HepG2 (cell line): ENCODE results near the gene ELAPOR1. TPM values are rescaled to one million over a fixed set of nuclear protein-coding genes. Genes with fewer than 3 reads are reported as not detected.

Source experiments
- ATAC-seq: fragments of 200-7000 bp; cut with Tn5 transposase; 3 replicates; pipeline ENCODE4 v1.9.1; 2020; ENCODE audit warnings: mild to moderate bottlenecking, moderate library complexity
- BruUV-seq: library from RNA; stranded (reverse); fragments of 400-500 nt; replicated peaks from 2 replicates; lab custom pipeline; 2021; lab: Mats Ljungman, UMichigan
- CTCF ChIA-PET: fragments of 300-600 bp; formaldehyde crosslinking; extraction: SDS; loops from one replicate; lab custom pipeline; 2021; ENCODE audit warnings: low total read pairs, inconsistent platforms, low intra/inter-chr PET ratio; lab: Yijun Ruan, JAX
- POLR2A ChIA-PET: fragments of 350-600 bp; sonication (Branson Sonifier 250); formaldehyde crosslinking; loops from one replicate; lab custom pipeline; 2020; ENCODE audit warnings: antibody characterized with exemption, inconsistent platforms; lab: Yijun Ruan, JAX
- DNase-seq: peaks from one replicate; pipeline ENCODE4 v3.0.0-alpha.2; 2015; ENCODE audit warnings: low spot score
- FAIRE-seq: peaks from 3 replicates; lab custom pipeline; 2011; peaks lifted over from hg19 to GRCh38; lab: Jason Lieb, UNC
- H2AFZ ChIP-seq: one replicate; pipeline ENCODE4 v1.6.1; 2011; ENCODE audit warnings: low read length, inconsistent platforms
- H3K27ac ChIP-seq: fragments of 300-600 bp; 3 replicates; pipeline ENCODE4 v1.8.0; 2011; ENCODE audit warnings: mixed run types, mild to moderate bottlenecking, mixed read lengths, low read length, inconsistent platforms; ENCODE audit not compliant: insufficient read depth; ENCODE audit errors: extremely low read length
- H3K27me3 ChIP-seq, 2 experiments: fragments of 200-600 bp in 1 of 2; 2 replicates in 1 of 2; 3 replicates in 1 of 2; pipeline versions ENCODE4 v1.6.0 to v1.8.0; 2011; ENCODE audit warnings: low read length in 2 of 2, mild to moderate bottlenecking in 2 of 2, moderate library complexity in 2 of 2, inconsistent platforms in 1 of 2; ENCODE audit not compliant: insufficient read depth in 2 of 2, control insufficient read depth in 1 of 2
- H3K36me3 ChIP-seq, 2 experiments: fragments of 200-600 bp in 1 of 2; replicated peaks in 1 of 2; 2 replicates in 1 of 2; 3 replicates in 1 of 2; pipeline versions ENCODE4 v1.5.1 to v1.8.0; 2011; ENCODE audit warnings: low read length in 2 of 2, inconsistent platforms in 1 of 2; ENCODE audit not compliant: insufficient read depth in 2 of 2, control insufficient read depth in 1 of 2
- H3K4me1 ChIP-seq: 2 replicates; pipeline ENCODE4 v1.5.1; 2012; ENCODE audit warnings: low read length, inconsistent platforms; ENCODE audit not compliant: insufficient read depth
- H3K4me2 ChIP-seq: 2 replicates; pipeline ENCODE4 v1.6.0; 2011; ENCODE audit warnings: low read depth, low read length, inconsistent platforms
- H3K4me3 ChIP-seq, 3 experiments: fragments of 200-600 bp in 1 of 3; sonication (generic), shearing (Covaris generic) in 1 of 3; replicated peaks in 1 of 3; 2 replicates each; pipeline ENCODE4 v1.5.1; 2011 to 2016; ENCODE audit warnings: low read length in 3 of 3, inconsistent platforms in 2 of 3, low read depth in 2 of 3, mild to moderate bottlenecking in 2 of 3, control low read depth in 1 of 3, mixed read lengths in 1 of 3; ENCODE audit not compliant: insufficient read depth in 1 of 3
- H3K79me2 ChIP-seq: one replicate; pipeline ENCODE4 v1.6.1; 2011; ENCODE audit warnings: low read length, inconsistent platforms; ENCODE audit not compliant: insufficient read depth
- H3K9ac ChIP-seq: 2 replicates; pipeline ENCODE4 v1.6.0; 2011; ENCODE audit warnings: mild to moderate bottlenecking, low read depth, low read length, inconsistent platforms; ENCODE audit not compliant: insufficient read depth
- H3K9me3 ChIP-seq: 2 replicates; pipeline ENCODE4 v1.5.1; 2012; ENCODE audit warnings: mild to moderate bottlenecking, low read length
- H4K20me1 ChIP-seq: 2 replicates; pipeline ENCODE4 v1.6.0; 2011; ENCODE audit warnings: inconsistent platforms, mild to moderate bottlenecking, low read length, moderate library complexity; ENCODE audit not compliant: insufficient read depth
- GPN1 ChIP-seq: sonication (generic); formaldehyde crosslinking; IDR thresholded peaks from 2 replicates; pipeline ENCODE4 v1.5.1; 2020; ENCODE audit warnings: missing genetic modification reagents, borderline replicate concordance
- HNRNPH1 ChIP-seq: fragments of 200-400 bp; formaldehyde crosslinking; optimal IDR thresholded peaks from 2 replicates; pipeline ENCODE3; 2017; ENCODE audit warnings: mild to moderate bottlenecking, low read depth, low read length
- MAF1 ChIP-seq: sonication (generic); formaldehyde crosslinking; IDR thresholded peaks from 2 replicates; pipeline ENCODE4 v1.5.0; 2020; ENCODE audit warnings: missing genetic modification reagents, borderline replicate concordance
- NFE2L1 ChIP-seq: sonication (generic); formaldehyde crosslinking; IDR thresholded peaks from 2 replicates; pipeline ENCODE4 v1.4.0; 2020; ENCODE audit warnings: missing genetic modification reagents, mild to moderate bottlenecking, borderline replicate concordance
- NFYB ChIP-seq: sonication (generic); formaldehyde crosslinking; IDR thresholded peaks from 2 replicates; pipeline ENCODE4 v1.4.0; 2020; ENCODE audit warnings: missing genetic modification reagents
- NPAS2 ChIP-seq: sonication (generic); formaldehyde crosslinking; IDR thresholded peaks from 2 replicates; pipeline ENCODE4 v1.8.0; 2022; ENCODE audit warnings: mild to moderate bottlenecking, missing genetic modification reagents, borderline replicate concordance
- POLR2AphosphoS5 ChIP-seq: IDR thresholded peaks from 2 replicates; pipeline ENCODE4 v1.6.1; 2012; ENCODE audit warnings: low read depth, low read length
- ZNF605 ChIP-seq: sonication (generic); formaldehyde crosslinking; IDR thresholded peaks from 2 replicates; pipeline ENCODE4 v1.8.0; 2022; ENCODE audit warnings: mild to moderate bottlenecking, missing genetic modification reagents
- ZNF772 ChIP-seq: sonication (generic); formaldehyde crosslinking; IDR thresholded peaks from 2 replicates; pipeline ENCODE4 v1.5.0; 2020; ENCODE audit warnings: mild to moderate bottlenecking, missing genetic modification reagents
- ZSCAN9 ChIP-seq: IDR thresholded peaks from 2 replicates; pipeline ENCODE4 v1.6.1; 2016; ENCODE audit warnings: borderline replicate concordance
- WGBS: methylation state at CpG from one replicate; pipeline ENCODE4 v1.1.6; 2017; ENCODE audit warnings: low lambda C conversion rate; 5-methylcytosine and 5-hydroxymethylcytosine counted together
- in situ Hi-C: cut with HindIII; loops from 2 replicates; pipeline ENCODE4 v1.10.0; 2017; ENCODE audit warnings: low pct_unique_long_range_greater_than_20kb; ENCODE audit not compliant: extremely low pct_ligation_motif_present
- intact Hi-C: fragments of 100-400 bp; cut with micrococcal nuclease; formaldehyde crosslinking; loops from one replicate; pipeline ENCODE4 v1.10.0; 2022; ENCODE audit not compliant: unreplicated experiment
- polyA plus RNA-seq, 8 experiments: library from polyadenylated mRNA; depleted of rRNA in 3 of 8; stranded (reverse) in 7 of 8; unstranded in 1 of 8; fragments of >200 nt; fragmentation: Illumina TruSeq in 4 of 8; extraction: Trizol in 4 of 8; gene quantifications; 2 replicates each; pipeline versions ENCODE4 v1.2.1 to v1.2.3, GENCODE V29; 2011 to 2016; ENCODE audit warnings: low read depth in 4 of 8, missing spikeins in 1 of 8, mixed read lengths in 1 of 8; ENCODE audit not compliant: insufficient read depth in 1 of 8
- total RNA-seq, 5 experiments: library from RNA; depleted of rRNA; stranded (reverse); fragments of >200 nt; fragmentation: Illumina TruSeq; extraction: Trizol; gene quantifications; 2 replicates each; pipeline ENCODE4 v1.2.3, GENCODE V29; 2016; ENCODE audit warnings: low read depth in 1 of 5
- TF ChIP-seq, protein P1 (sequence below): sonication (generic); formaldehyde crosslinking; IDR thresholded peaks from 2 replicates; pipeline ENCODE4 v1.4.0; 2020; ENCODE audit warnings: mild to moderate bottlenecking, missing genetic modification reagents, borderline replicate concordance
- TF ChIP-seq, protein P2 (sequence below): sonication (generic); formaldehyde crosslinking; IDR thresholded peaks from 2 replicates; pipeline ENCODE4 v1.5.1; 2020; ENCODE audit warnings: mild to moderate bottlenecking, moderate library complexity, missing genetic modification reagents
- TF ChIP-seq, protein P3 (sequence below): sonication (generic); formaldehyde crosslinking; IDR thresholded peaks from 2 replicates; pipeline ENCODE4 v1.8.1; 2022; ENCODE audit warnings: low read depth, mild to moderate bottlenecking, missing genetic modification reagents
- TF ChIP-seq, protein P4 (sequence below): sonication (generic); formaldehyde crosslinking; IDR thresholded peaks from 2 replicates; pipeline ENCODE4 v1.5.0; 2020; ENCODE audit warnings: mild to moderate bottlenecking, missing genetic modification reagents, moderate library complexity

The ELAPOR1 gene
- total and polyA plus RNA-seq, 2 of the 13 experiments (the other 11 are each of a cell fraction or from before 2014, with no cell fraction given) = 0.13 to 0.20 TPM

DNA sequence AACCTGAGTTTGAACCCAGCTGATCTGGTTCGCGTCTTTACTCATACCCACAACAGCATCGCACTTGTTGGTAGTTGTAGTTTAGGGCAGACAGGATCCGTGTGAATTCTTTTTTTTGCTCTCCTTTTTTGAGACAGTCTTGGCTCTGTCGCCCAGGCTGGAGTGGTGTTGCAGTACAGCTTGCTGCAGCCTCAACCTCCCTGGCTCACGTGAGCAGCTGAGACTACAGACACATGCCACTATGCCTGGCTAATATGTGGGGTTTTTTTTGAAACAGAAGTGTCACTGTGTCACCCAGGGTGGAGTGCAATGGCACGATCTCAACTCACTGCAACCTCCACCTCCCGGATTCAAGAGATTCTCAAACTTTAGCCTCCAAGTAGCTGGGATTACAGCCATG lies 46.0 kb upstream of the ELAPOR1 start:
- Histone ChIP-seq H3K4me3 (no peak overlapping the region), H3K27ac (no peak overlapping the region), H3K79me2 (peaks cover under 1% of the 10 kb centered on the region), H3K4me2 (no peak overlapping the region), H3K27me3 (no peaks in the 10 kb centered on the region), H2AFZ (no peak overlapping the region), H4K20me1 (no peaks in the 10 kb centered on the region), H3K4me1 (no peaks in the 10 kb centered on the region), H3K9me3 (no peaks in the 10 kb centered on the region), H3K9ac (no peak overlapping the region), H3K36me3 (peaks cover 3 to 18% of the 10 kb centered on the region in 2 experiments; a peak in 4 of 5 replicates)
- no peak for FAIRE-seq
- TF ChIP-seq, protein P1, sequence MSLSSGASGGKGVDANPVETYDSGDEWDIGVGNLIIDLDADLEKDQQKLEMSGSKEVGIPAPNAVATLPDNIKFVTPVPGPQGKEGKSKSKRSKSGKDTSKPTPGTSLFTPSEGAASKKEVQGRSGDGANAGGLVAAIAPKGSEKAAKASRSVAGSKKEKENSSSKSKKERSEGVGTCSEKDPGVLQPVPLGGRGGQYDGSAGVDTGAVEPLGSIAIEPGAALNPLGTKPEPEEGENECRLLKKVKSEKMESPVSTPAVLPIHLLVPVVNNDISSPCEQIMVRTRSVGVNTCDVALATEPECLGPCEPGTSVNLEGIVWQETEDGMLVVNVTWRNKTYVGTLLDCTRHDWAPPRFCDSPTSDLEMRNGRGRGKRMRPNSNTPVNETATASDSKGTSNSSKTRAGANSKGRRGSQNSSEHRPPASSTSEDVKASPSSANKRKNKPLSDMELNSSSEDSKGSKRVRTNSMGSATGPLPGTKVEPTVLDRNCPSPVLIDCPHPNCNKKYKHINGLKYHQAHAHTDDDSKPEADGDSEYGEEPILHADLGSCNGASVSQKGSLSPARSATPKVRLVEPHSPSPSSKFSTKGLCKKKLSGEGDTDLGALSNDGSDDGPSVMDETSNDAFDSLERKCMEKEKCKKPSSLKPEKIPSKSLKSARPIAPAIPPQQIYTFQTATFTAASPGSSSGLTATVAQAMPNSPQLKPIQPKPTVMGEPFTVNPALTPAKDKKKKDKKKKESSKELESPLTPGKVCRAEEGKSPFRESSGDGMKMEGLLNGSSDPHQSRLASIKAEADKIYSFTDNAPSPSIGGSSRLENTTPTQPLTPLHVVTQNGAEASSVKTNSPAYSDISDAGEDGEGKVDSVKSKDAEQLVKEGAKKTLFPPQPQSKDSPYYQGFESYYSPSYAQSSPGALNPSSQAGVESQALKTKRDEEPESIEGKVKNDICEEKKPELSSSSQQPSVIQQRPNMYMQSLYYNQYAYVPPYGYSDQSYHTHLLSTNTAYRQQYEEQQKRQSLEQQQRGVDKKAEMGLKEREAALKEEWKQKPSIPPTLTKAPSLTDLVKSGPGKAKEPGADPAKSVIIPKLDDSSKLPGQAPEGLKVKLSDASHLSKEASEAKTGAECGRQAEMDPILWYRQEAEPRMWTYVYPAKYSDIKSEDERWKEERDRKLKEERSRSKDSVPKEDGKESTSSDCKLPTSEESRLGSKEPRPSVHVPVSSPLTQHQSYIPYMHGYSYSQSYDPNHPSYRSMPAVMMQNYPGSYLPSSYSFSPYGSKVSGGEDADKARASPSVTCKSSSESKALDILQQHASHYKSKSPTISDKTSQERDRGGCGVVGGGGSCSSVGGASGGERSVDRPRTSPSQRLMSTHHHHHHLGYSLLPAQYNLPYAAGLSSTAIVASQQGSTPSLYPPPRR (CRISPR knock-in tag) = no peak
- TF ChIP-seq NFYB (CRISPR knock-in tag) (no peak), HNRNPH1 (no peak), NPAS2 (CRISPR knock-in tag) (no peak), ZNF605 (no peak), MAF1 (CRISPR knock-in tag) (no peak), POLR2AphosphoS5 (no peak), ZSCAN9 (no peak), NFE2L1 (CRISPR knock-in tag) (no peak), ZNF772 (CRISPR knock-in tag) (no peak), GPN1 (no peak)
- TF ChIP-seq, protein P2, sequence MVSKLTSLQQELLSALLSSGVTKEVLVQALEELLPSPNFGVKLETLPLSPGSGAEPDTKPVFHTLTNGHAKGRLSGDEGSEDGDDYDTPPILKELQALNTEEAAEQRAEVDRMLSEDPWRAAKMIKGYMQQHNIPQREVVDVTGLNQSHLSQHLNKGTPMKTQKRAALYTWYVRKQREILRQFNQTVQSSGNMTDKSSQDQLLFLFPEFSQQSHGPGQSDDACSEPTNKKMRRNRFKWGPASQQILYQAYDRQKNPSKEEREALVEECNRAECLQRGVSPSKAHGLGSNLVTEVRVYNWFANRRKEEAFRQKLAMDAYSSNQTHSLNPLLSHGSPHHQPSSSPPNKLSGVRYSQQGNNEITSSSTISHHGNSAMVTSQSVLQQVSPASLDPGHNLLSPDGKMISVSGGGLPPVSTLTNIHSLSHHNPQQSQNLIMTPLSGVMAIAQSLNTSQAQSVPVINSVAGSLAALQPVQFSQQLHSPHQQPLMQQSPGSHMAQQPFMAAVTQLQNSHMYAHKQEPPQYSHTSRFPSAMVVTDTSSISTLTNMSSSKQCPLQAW (CRISPR knock-in tag) = no peak
- TF ChIP-seq, protein P3, sequence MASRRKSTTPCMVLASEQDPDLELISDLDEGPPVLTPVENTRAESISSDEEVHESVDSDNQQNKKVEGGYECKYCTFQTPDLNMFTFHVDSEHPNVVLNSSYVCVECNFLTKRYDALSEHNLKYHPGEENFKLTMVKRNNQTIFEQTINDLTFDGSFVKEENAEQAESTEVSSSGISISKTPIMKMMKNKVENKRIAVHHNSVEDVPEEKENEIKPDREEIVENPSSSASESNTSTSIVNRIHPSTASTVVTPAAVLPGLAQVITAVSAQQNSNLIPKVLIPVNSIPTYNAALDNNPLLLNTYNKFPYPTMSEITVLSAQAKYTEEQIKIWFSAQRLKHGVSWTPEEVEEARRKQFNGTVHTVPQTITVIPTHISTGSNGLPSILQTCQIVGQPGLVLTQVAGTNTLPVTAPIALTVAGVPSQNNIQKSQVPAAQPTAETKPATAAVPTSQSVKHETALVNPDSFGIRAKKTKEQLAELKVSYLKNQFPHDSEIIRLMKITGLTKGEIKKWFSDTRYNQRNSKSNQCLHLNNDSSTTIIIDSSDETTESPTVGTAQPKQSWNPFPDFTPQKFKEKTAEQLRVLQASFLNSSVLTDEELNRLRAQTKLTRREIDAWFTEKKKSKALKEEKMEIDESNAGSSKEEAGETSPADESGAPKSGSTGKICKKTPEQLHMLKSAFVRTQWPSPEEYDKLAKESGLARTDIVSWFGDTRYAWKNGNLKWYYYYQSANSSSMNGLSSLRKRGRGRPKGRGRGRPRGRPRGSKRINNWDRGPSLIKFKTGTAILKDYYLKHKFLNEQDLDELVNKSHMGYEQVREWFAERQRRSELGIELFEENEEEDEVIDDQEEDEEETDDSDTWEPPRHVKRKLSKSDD = no peak
- TF ChIP-seq, protein P4, sequence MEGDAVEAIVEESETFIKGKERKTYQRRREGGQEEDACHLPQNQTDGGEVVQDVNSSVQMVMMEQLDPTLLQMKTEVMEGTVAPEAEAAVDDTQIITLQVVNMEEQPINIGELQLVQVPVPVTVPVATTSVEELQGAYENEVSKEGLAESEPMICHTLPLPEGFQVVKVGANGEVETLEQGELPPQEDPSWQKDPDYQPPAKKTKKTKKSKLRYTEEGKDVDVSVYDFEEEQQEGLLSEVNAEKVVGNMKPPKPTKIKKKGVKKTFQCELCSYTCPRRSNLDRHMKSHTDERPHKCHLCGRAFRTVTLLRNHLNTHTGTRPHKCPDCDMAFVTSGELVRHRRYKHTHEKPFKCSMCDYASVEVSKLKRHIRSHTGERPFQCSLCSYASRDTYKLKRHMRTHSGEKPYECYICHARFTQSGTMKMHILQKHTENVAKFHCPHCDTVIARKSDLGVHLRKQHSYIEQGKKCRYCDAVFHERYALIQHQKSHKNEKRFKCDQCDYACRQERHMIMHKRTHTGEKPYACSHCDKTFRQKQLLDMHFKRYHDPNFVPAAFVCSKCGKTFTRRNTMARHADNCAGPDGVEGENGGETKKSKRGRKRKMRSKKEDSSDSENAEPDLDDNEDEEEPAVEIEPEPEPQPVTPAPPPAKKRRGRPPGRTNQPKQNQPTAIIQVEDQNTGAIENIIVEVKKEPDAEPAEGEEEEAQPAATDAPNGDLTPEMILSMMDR (CRISPR knock-in tag) = no peak
- WGBS = 98% methylated on average over 8 of the region's 8 CpGs
- intact Hi-C loops (no loop called here), in situ Hi-C loops (no loop called here)
- ChIA-PET CTCF (no interaction called here), POLR2A (no interaction called here)
- BruUV-seq = no TSS peak
- no peak for DNase-seq
- ATAC-seq = no peak
